Brain microvascular endothelial cell (primary cell): ENCODE results near the gene DAPK1.

Source experiments
- DNase-seq: peaks from one replicate; pipeline ENCODE4 v3.0.0-alpha.2; 2020
- H3K27ac ChIP-seq: fragments of 250-450 bp; sonication (Bioruptor Pico); 2 replicates; pipeline ENCODE4 v1.5.1; 2020; ENCODE audit warnings: mild to moderate bottlenecking, moderate library complexity
- H3K27me3 ChIP-seq: fragments of 250-450 bp; sonication (Bioruptor Pico); replicated peaks from 2 replicates; pipeline ENCODE4 v1.5.1; 2020; ENCODE audit warnings: mild to moderate bottlenecking
- H3K36me3 ChIP-seq: fragments of 250-450 bp; sonication (Bioruptor Pico); replicated peaks from 2 replicates; pipeline ENCODE4 v1.5.1; 2020; ENCODE audit warnings: mild to moderate bottlenecking
- H3K4me3 ChIP-seq: 2 replicates; pipeline ENCODE4 v1.5.1; 2011; ENCODE audit warnings: low read depth, mild to moderate bottlenecking, control low read depth, low read length, moderate library complexity
- in situ Hi-C: cut with HindIII; loops from 2 replicates; pipeline ENCODE4 v1.10.0; 2017; ENCODE audit warnings: low sequenced_read_pairs, low pct_ligation_motif_present
- TF ChIP-seq, protein P1 (sequence below): IDR thresholded peaks from 2 replicates; pipeline ENCODE4 v1.5.1; 2011; ENCODE audit warnings: low read depth, mild to moderate bottlenecking, moderate library complexity, low read length, control low read depth, inconsistent platforms; ENCODE audit errors: missing control alignments

DAPK1 gene

DNA sequence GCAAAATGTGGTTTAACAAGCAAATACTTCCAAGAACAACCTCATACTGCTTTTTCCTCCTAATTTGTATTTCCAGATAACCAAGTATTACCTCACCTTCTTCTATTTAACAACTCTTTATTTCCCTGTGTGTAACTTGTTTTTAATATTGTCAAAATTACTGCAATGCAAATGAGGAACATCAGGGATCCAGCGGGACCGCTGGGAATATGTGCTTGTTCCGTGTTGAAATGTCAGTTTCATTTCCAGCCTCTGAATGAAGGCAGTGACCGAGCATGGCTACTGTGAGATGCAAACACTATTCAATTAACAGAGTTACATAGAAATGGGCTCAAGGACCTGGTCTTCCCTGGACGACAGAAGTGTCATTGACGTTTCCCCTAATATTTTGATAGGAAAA lies 117.5 kb downstream of the DAPK1 start:
- TF ChIP-seq, protein P1, sequence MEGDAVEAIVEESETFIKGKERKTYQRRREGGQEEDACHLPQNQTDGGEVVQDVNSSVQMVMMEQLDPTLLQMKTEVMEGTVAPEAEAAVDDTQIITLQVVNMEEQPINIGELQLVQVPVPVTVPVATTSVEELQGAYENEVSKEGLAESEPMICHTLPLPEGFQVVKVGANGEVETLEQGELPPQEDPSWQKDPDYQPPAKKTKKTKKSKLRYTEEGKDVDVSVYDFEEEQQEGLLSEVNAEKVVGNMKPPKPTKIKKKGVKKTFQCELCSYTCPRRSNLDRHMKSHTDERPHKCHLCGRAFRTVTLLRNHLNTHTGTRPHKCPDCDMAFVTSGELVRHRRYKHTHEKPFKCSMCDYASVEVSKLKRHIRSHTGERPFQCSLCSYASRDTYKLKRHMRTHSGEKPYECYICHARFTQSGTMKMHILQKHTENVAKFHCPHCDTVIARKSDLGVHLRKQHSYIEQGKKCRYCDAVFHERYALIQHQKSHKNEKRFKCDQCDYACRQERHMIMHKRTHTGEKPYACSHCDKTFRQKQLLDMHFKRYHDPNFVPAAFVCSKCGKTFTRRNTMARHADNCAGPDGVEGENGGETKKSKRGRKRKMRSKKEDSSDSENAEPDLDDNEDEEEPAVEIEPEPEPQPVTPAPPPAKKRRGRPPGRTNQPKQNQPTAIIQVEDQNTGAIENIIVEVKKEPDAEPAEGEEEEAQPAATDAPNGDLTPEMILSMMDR, result no peak
- H3K27me3 ChIP-seq, result no peaks in the 10 kb centered on the region
- no peak overlapping the region for H3K27ac ChIP-seq
- no peaks in the 10 kb centered on the region for H3K36me3 ChIP-seq
- no peak for DNase-seq
- in situ Hi-C loops, result no loop called here
- no peak overlapping the region for H3K4me3 ChIP-seq

DNA sequence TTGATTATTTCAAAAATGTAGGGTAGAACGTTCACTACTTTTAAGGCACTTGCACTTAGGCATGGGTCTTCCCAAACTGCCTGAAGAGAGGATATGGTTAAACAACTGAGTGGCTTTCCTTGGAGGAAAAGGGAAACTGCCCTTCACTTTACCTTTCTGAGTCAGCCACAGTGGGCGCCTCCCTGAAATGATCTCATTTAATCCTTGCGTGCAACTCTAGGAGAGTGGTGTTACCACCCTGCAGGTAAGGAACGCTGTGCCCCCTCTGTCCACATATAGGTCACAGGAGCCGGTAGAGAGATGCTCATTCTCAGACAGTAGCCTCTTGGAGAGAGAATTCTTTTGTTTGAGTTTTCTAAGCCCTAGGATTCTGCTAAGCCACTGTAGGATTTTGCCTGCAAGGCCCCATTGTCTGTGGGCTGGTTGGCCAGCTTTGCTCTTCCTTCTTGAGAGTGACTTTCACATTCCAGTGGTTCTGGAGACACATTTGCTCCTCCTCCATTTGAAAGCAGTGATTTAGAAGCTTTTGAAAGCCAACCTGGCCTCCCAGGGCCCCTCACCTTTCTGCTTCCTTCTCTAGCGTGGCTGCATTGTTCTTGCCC lies 118.0 kb downstream of the DAPK1 start:
- H3K27ac ChIP-seq, result no peak overlapping the region

DNA sequence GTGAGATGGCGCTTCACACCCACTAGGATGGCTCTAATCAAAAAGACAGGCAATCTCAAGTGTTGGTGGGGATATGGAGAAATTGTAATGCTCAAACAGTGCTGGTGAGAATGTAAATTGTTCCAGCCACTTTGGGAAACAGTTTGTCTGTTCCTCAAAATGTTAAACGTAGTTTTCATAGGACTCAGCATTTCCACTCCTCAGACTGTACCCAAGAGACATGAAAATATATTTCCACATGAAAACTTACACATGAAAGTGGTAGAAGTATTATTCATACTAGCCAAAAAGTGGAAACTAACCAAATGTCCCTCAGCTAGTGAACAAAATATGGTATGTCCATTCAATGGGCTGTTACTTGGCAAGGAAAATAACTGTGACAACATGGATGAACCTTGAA lies 120.6 kb downstream of the DAPK1 start:
- no peaks in the 10 kb centered on the region for H3K36me3 ChIP-seq
- in situ Hi-C loops, result no loop called here
- H3K4me3 ChIP-seq, result no peak overlapping the region
- DNase-seq, result no peak
- TF ChIP-seq, protein P1, result no peak
- no peaks in the 10 kb centered on the region for H3K27me3 ChIP-seq
- no peak overlapping the region for H3K27ac ChIP-seq

More for the DNA sequence above, 118.0 kb downstream of the DAPK1 start:
- TF ChIP-seq, protein P1, result no peak
- no peak for DNase-seq
- Histone ChIP-seq H3K4me3 (no peak overlapping the region), H3K36me3 (no peaks in the 10 kb centered on the region), H3K27me3 (no peaks in the 10 kb centered on the region)
- in situ Hi-C loops, result no loop called here

DNA sequence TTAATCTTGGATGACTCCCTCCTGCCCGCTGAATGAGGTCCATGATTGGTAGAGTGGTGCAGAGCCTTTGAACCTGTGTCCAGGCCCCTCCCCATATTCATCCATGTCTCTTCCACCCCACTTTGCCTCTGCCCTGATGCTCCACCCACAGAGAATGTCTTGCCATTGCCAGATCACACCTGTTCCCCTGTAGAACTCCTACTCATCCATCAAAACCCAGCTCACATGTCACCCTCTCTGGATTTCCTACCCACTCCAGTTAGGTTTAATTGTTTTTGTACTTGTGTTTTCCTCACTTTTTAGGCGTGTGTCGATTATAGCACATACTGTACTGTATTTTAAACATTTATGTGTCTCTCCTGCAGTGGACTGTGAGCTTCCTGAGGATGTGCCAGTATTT lies 121.3 kb downstream of the DAPK1 start:
- in situ Hi-C loops, result no loop called here
- H3K36me3 ChIP-seq, result no peaks in the 10 kb centered on the region
- no peak overlapping the region for H3K4me3 ChIP-seq
- no peak for DNase-seq
- TF ChIP-seq, protein P1, result no peak
- no peak overlapping the region for H3K27ac ChIP-seq
- no peaks in the 10 kb centered on the region for H3K27me3 ChIP-seq

DNA sequence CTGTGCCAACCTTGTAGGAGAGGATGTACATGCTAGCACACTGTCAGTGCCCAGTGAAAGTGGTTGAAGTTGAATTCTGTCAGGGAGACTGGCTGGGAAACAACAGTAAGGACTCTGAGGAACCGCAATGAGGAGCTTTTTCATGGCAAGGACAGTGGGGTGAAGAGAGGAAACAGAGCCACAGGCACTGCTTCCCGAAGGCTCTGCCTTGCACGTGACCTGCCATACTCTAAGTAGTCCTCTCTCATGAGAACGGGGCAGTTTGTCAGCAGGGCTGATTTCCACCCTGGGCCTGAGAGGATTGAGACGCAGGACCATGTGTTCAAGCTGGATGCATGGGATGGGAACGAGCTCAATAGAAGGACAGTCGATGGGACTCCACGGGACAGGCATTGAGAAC lies 121.7 kb downstream of the DAPK1 start:
- TF ChIP-seq, protein P1, result no peak
- in situ Hi-C loops, result no loop called here
- Histone ChIP-seq H3K4me3 (no peak overlapping the region), H3K27ac (no peak overlapping the region), H3K27me3 (no peaks in the 10 kb centered on the region), H3K36me3 (no peaks in the 10 kb centered on the region)
- no peak for DNase-seq

DNA sequence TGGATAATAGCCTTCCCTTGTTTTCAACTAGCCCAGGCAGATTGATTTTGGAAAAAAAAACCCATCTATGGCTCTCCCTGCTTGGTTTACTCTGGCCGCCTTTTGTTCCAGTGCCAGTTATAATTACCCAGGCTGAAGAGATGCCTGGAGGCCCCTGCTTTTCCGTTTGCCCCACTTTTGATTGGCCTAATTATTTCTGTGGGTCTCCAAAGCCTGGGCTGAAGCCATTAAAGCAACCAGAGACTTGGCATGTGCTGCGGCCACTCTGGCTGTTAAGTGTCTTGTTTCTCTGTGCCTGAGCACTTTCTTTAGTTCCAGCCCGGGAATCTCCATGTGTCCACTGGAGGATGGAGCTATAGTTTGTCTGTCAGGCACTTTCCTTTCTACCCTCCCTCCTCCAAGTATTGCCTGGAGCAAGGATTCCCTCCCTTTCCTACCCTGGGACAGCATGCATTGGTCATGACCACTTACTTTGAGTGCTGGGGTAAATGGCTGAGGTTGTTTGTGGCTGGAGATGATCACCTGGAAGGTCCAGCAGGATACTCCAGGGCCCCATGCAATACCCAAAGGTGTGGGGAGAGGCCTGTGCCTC lies 123.2 kb downstream of the DAPK1 start:
- no peaks in the 10 kb centered on the region for H3K36me3 ChIP-seq
- no peak for DNase-seq
- H3K27ac ChIP-seq, result no peak overlapping the region
- TF ChIP-seq, protein P1, result no peak
- no peaks in the 10 kb centered on the region for H3K27me3 ChIP-seq
- H3K4me3 ChIP-seq, result no peak overlapping the region
- in situ Hi-C loops, result no loop called here
